ENCODE data around the gene C5AR1. TPM values are rescaled to one million over a fixed set of nuclear protein-coding genes. Genes with fewer than 3 reads are reported as not detected.

Gene C5AR1
- total and polyA plus RNA-seq, 9 of the 15 experiments (the other 6 are each of a cell fraction or from before 2014, with no cell fraction given), result 0.06 to 1.6 (median 0.28) TPM; not detected in 3

GRCh38 chr19:47348819-47349795, 39.4 kb downstream of the C5AR1 start, which contains the start of gene DHX34 (continued):
- TF ChIP-seq CHD7 (IDR thresholded peaks at IDR 0.05; ENCODE audit: low read depth, low read length) (no peak), SNIP1 (IDR thresholded peaks at IDR 0.05; ENCODE audit: low read depth) (no peak), BDP1 (IDR thresholded peaks at IDR 0.05; ENCODE audit: insufficient read depth, insufficient read length) (no peak), MAZ (CRISPR knock-in tag; conservative IDR thresholded peaks at IDR 0.05 in 1 of 2, IDR thresholded peaks at IDR 0.05 in 1 of 2) (peak; percentile 87 to 96), CBFA2T2 (conservative IDR thresholded peaks at IDR 0.05) (peak; percentile 3; the same call in 1 of the 2 replicates), ZBTB33 (CRISPR knock-in tag; IDR thresholded peaks at IDR 0.05) (no peak; the same call in 1 of the 2 replicates), TRIM24 (IDR thresholded peaks at IDR 0.05) (no peak), MXI1 (IDR thresholded peaks at IDR 0.05; ENCODE audit: low read depth, low read length) (peak; percentile 77), NCOA4 (IDR thresholded peaks at IDR 0.05; ENCODE audit: partially characterized antibody) (no peak), ZNF444 (CRISPR knock-in tag; IDR thresholded peaks at IDR 0.05) (no peak), RAD51 (IDR thresholded peaks at IDR 0.05; ENCODE audit: borderline replicate concordance, low read depth) (peak; percentile 80), BHLHE40 (IDR thresholded peaks at IDR 0.05; ENCODE audit: low read length) (peak; percentile 92), MLX (CRISPR knock-in tag; conservative IDR thresholded peaks at IDR 0.05) (no peak)

Measured in K562 (cell line).